NCI-H146 treated with DMSO at 0.1 percent for 48 hours (cell line): ENCODE data around the gene MDK.

Source experiments
- DNase-seq: peaks from one replicate; lab custom pipeline; 2025; ENCODE audit not compliant: unreplicated experiment; lab: John Stamatoyannopoulos, UW

Gene MDK

GRCh38 chr11:46382646-46383403 lies 1.4 kb downstream of the MDK start:
- DNase-seq, result peak; percentile 15

- no peak for DNase-seq
Observed at GRCh38 chr11:46383404-46383758, 1.9 kb downstream of the MDK start.

- DNase-seq, result no peak
Observed at GRCh38 chr11:46383974-46384701, 2.7 kb downstream of the MDK start.

GRCh38 chr11:46385169-46386004 lies 3.9 kb downstream of the MDK start:
- DNase-seq, result no peak

- DNase-seq, result no peak
Observed at GRCh38 chr11:46386005-46386578, 4.6 kb downstream of the MDK start.

- DNase-seq, result no peak
Observed at GRCh38 chr11:46386674-46387073, 5.2 kb downstream of the MDK start.

- DNase-seq, result no peak
Observed at GRCh38 chr11:46387456-46387855, 6.0 kb downstream of the MDK start.

GRCh38 chr11:46387919-46388618 lies 6.6 kb downstream of the MDK start:
- no peak for DNase-seq

- DNase-seq, result no peak
Observed at GRCh38 chr11:46388619-46389449, 7.4 kb downstream of the MDK start.

- DNase-seq, result peak; percentile 35
Observed at GRCh38 chr11:46389450-46390330, 8.2 kb downstream of the MDK start.

GRCh38 chr11:46390331-46391171 lies 9.1 kb downstream of the MDK start:
- no peak for DNase-seq

GRCh38 chr11:46391186-46391577 lies 9.7 kb downstream of the MDK start:
- no peak for DNase-seq

- DNase-seq, result peak; percentile 53
Observed at GRCh38 chr11:46391578-46392420, 10.3 kb downstream of the MDK start, which contains the start of gene CHRM4. TSS of gene CHRM4 (minus strand) at chr11:46391776. CDS start at chr11:46386557, 5,219 bp downstream.

- DNase-seq, result no peak
Observed at GRCh38 chr11:46392421-46393230, 11.2 kb downstream of the MDK start.

GRCh38 chr11:46393231-46393616 lies 11.8 kb downstream of the MDK start:
- no peak for DNase-seq

- DNase-seq, result no peak
Observed at GRCh38 chr11:46393759-46394158, 12.3 kb downstream of the MDK start.
